Right atrium auricular region (tissue), 2 donors: ENCODE results near the gene HP1BP3. TPM values are rescaled to one million over a fixed set of nuclear protein-coding genes. Genes with fewer than 3 reads are reported as not detected.

ENCODE experiments used
- DNase-seq: peaks from one replicate; pipeline ENCODE4 v3.0.0-alpha.2; 2019; ENCODE audit warnings: low spot score
- H3K27ac ChIP-seq, 2 donors: fragments of 200-600 bp; sonication (generic); 1 replicate in 1 of 2; 2 replicates in 1 of 2; pipeline ENCODE4 v1.5.1; 2016 to 2019
- H3K27me3 ChIP-seq, 2 donors: fragments of 200-600 bp; sonication (generic); one replicate each; pipeline versions ENCODE4 v1.5.1 to v1.6.0; 2017 to 2019
- H3K36me3 ChIP-seq: fragments of 200-600 bp; sonication (generic); one replicate; pipeline ENCODE4 v1.5.1; 2016
- H3K4me1 ChIP-seq, 2 donors: fragments of 200-600 bp; sonication (generic); one replicate each; pipeline versions ENCODE4 v1.5.1 to v1.6.0; 2017 to 2019
- H3K4me3 ChIP-seq, 2 donors: fragments of 200-600 bp; sonication (generic); 1 replicate in 1 of 2; 2 replicates in 1 of 2; pipeline ENCODE4 v1.5.1; 2017 to 2019; ENCODE audit warnings: mild to moderate bottlenecking in 1 of 2, moderate library complexity in 1 of 2
- H3K9me3 ChIP-seq, 2 donors: fragments of 200-600 bp; sonication (generic); one replicate each; pipeline ENCODE4 v1.5.1; 2019
- CTCF ChIP-seq, 2 donors: fragments of 200-600 bp; sonication (generic); IDR thresholded peaks; one replicate each; pipeline ENCODE4 v1.5.1; 2019; ENCODE audit warnings: antibody characterized with exemption in 2 of 2
- total RNA-seq, 2 donors: library from RNA; depleted of rRNA; stranded (reverse); fragments of >200 nt; gene quantifications; one replicate each; pipeline ENCODE4 v1.1.0, GENCODE V29; 2016

The HP1BP3 gene
- total RNA-seq, 2 donors from 2014 or later, result 106 to 115 TPM

- Histone ChIP-seq H3K4me3 (no peak overlapping the region), H3K27me3 (no peaks in the 10 kb centered on the region), H3K27ac (no peak overlapping the region), H3K36me3 (peaks cover 17% of the 10 kb centered on the region), H3K9me3 (no peaks in the 10 kb centered on the region), H3K4me1 (no peaks in the 10 kb centered on the region)
- DNase-seq, result no peak
- TF ChIP-seq CTCF (IDR thresholded peaks at IDR 0.05), result no peak
Measured at GRCh38 chr1:20829946-20830345, 42.8 kb upstream of the HP1BP3 start.

- H3K27me3 ChIP-seq, result no peaks in the 10 kb centered on the region
- no peak overlapping the region for H3K4me3 ChIP-seq
- no peaks in the 10 kb centered on the region for H3K4me1 ChIP-seq
- H3K36me3 ChIP-seq, result peaks cover 18% of the 10 kb centered on the region
- no peak overlapping the region for H3K27ac ChIP-seq
- no peak for DNase-seq
- no peak for TF ChIP-seq CTCF (IDR thresholded peaks at IDR 0.05)
- H3K9me3 ChIP-seq, result no peaks in the 10 kb centered on the region
Measured at GRCh38 chr1:20829531-20829930, 42.4 kb upstream of the HP1BP3 start.

GRCh38 chr1:20823845-20824244, 36.7 kb upstream of the HP1BP3 start:
- H3K9me3 ChIP-seq, result no peaks in the 10 kb centered on the region
- DNase-seq, result no peak
- peaks cover 24% of the 10 kb centered on the region for H3K36me3 ChIP-seq
- H3K27ac ChIP-seq, result no peak overlapping the region
- no peaks in the 10 kb centered on the region for H3K4me1 ChIP-seq
- H3K27me3 ChIP-seq, result no peaks in the 10 kb centered on the region
- no peak for TF ChIP-seq CTCF (IDR thresholded peaks at IDR 0.05)
- no peak overlapping the region for H3K4me3 ChIP-seq

GRCh38 chr1:20821466-20821865, 34.4 kb upstream of the HP1BP3 start:
- Histone ChIP-seq H3K4me1 (no peaks in the 10 kb centered on the region), H3K36me3 (peaks cover 12% of the 10 kb centered on the region), H3K27ac (no peak overlapping the region), H3K9me3 (no peaks in the 10 kb centered on the region), H3K4me3 (no peak overlapping the region), H3K27me3 (no peaks in the 10 kb centered on the region)
- no peak for DNase-seq
- no peak for TF ChIP-seq CTCF (IDR thresholded peaks at IDR 0.05)

DNA sequence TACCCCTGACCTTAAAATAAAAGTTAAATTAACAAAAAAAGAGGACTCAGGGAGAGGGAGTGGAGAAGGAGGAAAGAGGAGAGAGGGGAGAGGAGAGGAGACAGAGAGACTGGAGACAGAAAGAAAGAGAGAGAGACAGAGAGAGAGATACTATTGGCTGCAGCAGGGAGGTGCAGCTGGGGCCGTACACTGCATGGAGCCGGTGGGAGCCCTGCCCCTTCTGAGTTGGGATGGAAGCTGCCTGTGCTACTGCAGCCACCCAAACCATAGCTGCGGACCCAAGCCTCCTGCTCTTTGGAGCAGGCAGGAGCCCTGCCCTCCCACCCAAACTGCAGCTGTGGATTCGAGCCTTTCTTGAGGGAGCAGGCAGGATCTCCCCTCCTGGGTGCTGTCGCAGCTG, 32.7 kb upstream of the HP1BP3 start:
- Histone ChIP-seq H3K9me3 (no peaks in the 10 kb centered on the region), H3K36me3 (peaks cover 12% of the 10 kb centered on the region), H3K27me3 (no peaks in the 10 kb centered on the region), H3K27ac (no peak overlapping the region), H3K4me3 (no peak overlapping the region), H3K4me1 (no peaks in the 10 kb centered on the region)
- DNase-seq, result no peak
- TF ChIP-seq CTCF (IDR thresholded peaks at IDR 0.05), result no peak

DNA sequence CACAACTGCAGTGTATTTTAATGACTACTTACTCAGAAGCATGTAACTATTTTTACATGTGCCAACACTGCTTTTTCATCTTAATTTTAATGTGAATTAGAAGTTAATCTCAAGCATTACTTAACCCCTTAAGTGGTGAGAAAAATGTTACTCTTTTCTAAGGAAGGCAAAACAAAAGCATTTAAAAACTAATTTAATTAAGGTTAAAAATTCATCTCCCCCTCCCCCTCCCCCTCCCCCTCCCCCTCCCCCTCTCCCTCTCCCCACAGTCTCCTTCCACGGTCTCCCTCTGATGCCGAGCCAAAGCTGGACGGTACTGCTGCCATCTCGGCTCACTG, 27.4 kb upstream of the HP1BP3 start:
- Histone ChIP-seq H3K27me3 (no peaks in the 10 kb centered on the region), H3K4me3 (no peak overlapping the region), H3K9me3 (no peaks in the 10 kb centered on the region), H3K36me3 (peaks cover 15% of the 10 kb centered on the region), H3K4me1 (no peaks in the 10 kb centered on the region), H3K27ac (no peak overlapping the region)
- TF ChIP-seq CTCF (IDR thresholded peaks at IDR 0.05), result no peak
- DNase-seq, result no peak
